AG09319 (cell line): ENCODE results near the gene LRRC3.

Source experiments
- DNase-seq: peaks from one replicate; pipeline ENCODE4 v3.0.0-alpha.2; 2010; ENCODE audit warnings: low read depth; ENCODE audit errors: extremely low read depth
- TF ChIP-seq, protein P1 (sequence below): IDR thresholded peaks from 2 replicates; pipeline ENCODE4 v1.5.1; 2011; ENCODE audit warnings: low read depth, mild to moderate bottlenecking, inconsistent platforms, low read length, moderate library complexity

Gene LRRC3

GRCh38 chr21:44442266-44443125 is 12.8 kb upstream of the LRRC3 start:
- no peak for DNase-seq
- TF ChIP-seq, protein P1, sequence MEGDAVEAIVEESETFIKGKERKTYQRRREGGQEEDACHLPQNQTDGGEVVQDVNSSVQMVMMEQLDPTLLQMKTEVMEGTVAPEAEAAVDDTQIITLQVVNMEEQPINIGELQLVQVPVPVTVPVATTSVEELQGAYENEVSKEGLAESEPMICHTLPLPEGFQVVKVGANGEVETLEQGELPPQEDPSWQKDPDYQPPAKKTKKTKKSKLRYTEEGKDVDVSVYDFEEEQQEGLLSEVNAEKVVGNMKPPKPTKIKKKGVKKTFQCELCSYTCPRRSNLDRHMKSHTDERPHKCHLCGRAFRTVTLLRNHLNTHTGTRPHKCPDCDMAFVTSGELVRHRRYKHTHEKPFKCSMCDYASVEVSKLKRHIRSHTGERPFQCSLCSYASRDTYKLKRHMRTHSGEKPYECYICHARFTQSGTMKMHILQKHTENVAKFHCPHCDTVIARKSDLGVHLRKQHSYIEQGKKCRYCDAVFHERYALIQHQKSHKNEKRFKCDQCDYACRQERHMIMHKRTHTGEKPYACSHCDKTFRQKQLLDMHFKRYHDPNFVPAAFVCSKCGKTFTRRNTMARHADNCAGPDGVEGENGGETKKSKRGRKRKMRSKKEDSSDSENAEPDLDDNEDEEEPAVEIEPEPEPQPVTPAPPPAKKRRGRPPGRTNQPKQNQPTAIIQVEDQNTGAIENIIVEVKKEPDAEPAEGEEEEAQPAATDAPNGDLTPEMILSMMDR = no peak

GRCh38 chr21:44443291-44443890 is 11.9 kb upstream of the LRRC3 start:
- DNase-seq = no peak
- TF ChIP-seq, protein P1 = no peak

DNA sequence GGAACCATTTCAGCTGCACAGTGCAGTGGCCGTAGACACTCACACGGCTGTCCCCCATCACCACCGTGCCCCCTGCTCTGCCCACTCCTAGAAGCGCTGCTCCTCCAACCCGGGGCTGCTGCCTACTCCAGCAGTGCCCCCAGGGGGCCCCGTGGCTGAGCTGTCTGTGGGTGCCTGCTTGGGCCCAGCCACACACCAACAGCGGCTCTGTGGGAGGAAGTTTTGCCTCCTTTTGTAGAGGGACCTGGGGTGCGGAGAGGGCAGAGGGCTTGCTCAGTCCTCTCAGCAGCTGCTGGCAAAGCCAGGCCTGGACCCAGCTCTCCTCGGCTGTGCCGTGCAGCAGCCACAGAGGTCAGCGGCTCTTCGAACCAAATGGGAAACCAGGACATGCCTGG is 11.4 kb upstream of the LRRC3 start:
- DNase-seq = no peak
- TF ChIP-seq, protein P1 = no peak

DNA sequence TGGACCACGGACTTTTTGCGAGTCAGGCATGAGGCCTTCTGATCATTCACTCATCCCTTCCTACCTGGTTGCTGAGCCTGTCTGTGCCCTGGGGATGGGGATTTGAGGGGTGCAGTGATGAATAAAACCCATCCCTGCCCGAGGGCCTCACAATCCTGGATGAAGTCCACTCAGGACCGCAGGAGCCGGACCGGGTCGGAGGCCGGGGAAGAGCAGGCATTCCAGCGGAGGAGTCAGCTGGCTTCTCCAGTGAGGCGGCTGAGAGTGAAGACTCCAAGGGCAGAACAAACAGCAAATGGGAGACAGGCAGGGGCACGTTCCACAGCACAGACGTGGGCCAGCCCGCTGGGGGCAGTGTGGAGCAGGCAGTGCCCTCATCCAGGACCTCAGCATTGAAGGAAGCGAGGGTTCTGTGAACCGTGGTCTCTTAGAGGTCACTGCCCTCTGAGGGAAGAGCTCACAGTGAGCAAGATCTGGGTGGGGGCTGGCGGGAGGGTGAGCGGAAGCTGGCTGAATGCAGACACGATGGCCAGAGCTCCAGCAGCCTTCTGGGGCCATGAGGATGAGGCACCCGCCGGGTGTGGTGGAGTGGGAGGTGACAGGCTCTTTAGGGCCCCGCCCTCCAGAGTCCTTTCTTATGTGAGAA is 10.9 kb upstream of the LRRC3 start:
- DNase-seq = no peak
- TF ChIP-seq, protein P1 = no peak

DNA sequence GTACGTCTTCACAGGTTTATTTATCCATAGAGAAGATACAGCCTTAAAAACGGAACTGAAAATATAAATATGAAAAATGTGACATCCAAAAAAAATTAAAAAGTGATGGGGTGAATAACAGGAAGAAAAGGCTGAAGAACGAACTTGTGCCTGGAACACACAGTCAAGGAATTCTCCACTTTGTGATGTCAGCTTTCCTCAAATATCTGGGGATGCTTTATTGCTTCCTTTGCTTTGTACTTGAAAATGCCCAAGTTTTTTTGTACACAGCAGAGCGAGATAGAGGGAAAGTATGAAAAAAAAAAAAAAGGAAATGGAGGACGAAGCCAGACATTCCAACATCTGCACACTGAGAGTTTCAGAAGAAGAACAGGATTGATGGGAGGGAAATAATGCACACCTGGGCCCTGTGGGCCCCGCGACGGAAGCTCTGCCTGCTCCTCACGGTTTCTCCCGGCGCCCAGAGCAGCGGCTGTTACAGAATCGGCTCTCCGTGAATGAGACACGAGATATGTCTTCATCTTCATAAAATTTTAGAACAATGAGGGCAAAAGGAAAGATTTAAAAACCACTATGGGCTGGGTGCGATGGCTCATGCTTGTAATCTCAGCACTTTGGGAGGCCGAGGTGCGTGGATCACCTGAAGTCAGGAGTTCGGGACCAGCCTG is 10.0 kb upstream of the LRRC3 start:
- TF ChIP-seq, protein P1 = no peak
- DNase-seq = no peak

DNA sequence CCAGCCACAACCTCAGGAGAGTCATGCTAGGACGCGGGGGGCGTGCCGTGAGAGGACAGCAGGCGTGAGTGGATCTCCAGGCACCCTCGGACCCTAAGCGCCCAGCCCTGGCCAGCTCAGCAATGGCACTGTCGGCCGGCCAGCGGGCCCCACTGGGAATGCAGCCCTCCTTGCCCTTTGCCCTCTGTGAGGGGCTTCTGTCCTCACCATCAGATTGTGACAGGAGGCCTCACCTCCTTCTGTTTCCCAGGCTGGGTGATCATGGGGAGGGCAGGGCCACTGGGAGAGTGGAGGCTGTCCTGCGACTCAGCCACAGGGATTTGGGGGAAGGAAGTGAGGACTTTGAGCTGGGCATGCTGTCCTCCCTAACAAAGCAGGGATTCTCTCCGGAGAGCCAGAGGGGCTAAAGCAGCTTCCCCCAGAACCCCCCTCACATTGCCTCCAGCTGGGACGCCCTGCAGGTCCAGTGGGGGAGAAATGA is 6.6 kb upstream of the LRRC3 start:
- TF ChIP-seq, protein P1 = no peak
- DNase-seq = no peak
